ENCODE results near the gene FAM81B. TPM values are rescaled to one million over a fixed set of nuclear protein-coding genes. Genes with fewer than 3 reads are reported as not detected.

Gene FAM81B
- polyA plus RNA-seq, 2 of the 4 experiments (the other 2 are of a cell fraction), result 0.05 TPM; not detected in 1

DNA sequence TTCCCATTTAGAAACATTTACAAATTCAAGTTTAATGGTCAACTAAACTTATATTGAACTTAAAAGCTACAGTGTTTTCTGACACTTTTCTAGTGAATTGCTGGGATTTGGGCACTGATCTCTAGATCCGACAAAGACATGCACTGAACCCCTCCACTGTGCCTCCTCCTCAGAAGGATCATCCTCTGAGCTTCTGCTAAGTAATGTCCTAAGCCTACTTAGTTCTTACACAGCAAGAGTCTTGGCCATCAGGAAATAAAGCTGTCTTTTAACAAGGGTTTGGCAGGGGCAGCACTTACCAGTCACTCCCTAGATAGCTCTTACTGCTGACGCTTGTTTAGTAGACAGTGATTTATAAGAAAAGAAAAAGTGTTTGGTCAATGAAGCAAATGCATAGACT is 50.5 kb downstream of the FAM81B start:
- Histone ChIP-seq H3K27ac (no peak overlapping the region), H3K9me3 (no peaks in the 10 kb centered on the region), H3K4me3 (no peak overlapping the region), H3K4me1 (peaks cover 3% of the 10 kb centered on the region; the same call in 1 of the 3 replicates), H3K4me2 (no peak overlapping the region)
- TF ChIP-seq RAD21 (conservative IDR thresholded peaks at IDR 0.05 in 1 of 2, IDR thresholded peaks at IDR 0.05 in 1 of 2), result no peak
- DNase-seq (ENCODE audit: low read depth in 1 of 2, low spot score in 1 of 2) (no peak), FAIRE-seq (no peak), ATAC-seq (no peak)
- ChIA-PET CTCF (no interaction called here), POLR2A (no interaction called here)
- WGBS (ENCODE audit: missing lambda C conversion rate), result 60% methylated on average over 2 of the region's 2 CpGs

DNA sequence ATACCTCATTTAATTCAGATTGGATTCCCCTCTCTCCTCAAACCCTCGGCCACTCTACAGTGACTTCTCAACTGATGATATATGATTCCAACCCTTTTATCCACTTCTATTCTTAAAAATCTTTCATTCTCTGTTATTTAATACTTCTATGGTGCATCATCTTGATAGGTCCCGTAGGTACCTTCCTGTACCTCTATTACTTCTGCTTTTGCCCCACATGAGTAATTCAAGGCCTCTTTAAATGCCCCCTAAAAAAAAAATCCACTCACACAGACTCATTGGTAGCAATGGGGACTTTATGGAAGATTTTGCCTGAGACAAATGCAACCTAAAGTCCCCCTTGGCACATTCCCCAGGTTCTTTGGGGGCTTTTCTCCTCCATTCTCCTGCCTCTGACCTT is 54.3 kb downstream of the FAM81B start:
- DNase-seq (ENCODE audit: low read depth in 1 of 2, low spot score in 1 of 2), result no peak
- WGBS (ENCODE audit: missing lambda C conversion rate), result 26% methylated on average over 2 of the region's 2 CpGs
- ChIA-PET POLR2A (no interaction called here), CTCF (no interaction called here)
- Histone ChIP-seq H3K4me2 (no peak overlapping the region), H3K27ac (no peak overlapping the region), H3K4me1 (peaks cover 3% of the 10 kb centered on the region; the same call in 1 of the 3 replicates), H3K9me3 (no peaks in the 10 kb centered on the region), H3K4me3 (no peak overlapping the region)
- no peak for ATAC-seq
- TF ChIP-seq NFE2L2 (conservative IDR thresholded peaks at IDR 0.05; ENCODE audit: low read length) (no peak), ESRRA (IDR thresholded peaks at IDR 0.05; ENCODE audit: borderline replicate concordance, low read length) (no peak), POLR2AphosphoS2 (conservative IDR thresholded peaks at IDR 0.05; ENCODE audit: low read length) (no peak), PHF8 (IDR thresholded peaks at IDR 0.05; ENCODE audit: borderline replicate concordance, low read depth) (no peak)
- FAIRE-seq, result no peak

DNA sequence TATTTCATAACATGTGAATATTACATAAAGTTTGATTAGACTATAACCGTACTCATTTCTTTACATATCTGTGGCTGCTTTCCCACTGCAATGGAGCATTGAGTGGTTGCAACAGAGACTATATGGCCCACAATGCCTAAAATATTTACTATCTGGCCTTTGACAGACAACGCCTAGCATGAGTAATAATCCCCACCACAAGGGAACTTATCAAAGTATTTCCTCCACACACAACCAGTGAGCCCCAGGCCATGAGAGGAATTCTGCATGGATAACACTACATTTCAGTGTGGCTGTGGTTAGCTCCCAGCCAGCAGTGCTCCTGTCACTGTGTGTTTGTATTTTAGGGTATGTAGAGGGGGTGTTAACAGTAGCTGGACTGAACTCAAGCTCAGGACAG is 54.8 kb downstream of the FAM81B start:
- H3K4me2 ChIP-seq, result peak overlapping the region; percentile 21; the same call in 1 of the 3 replicates
- ATAC-seq (peak in 1 of 2 experiments; percentile 64; a peak in 3 of 6 replicates), DNase-seq (ENCODE audit: low read depth in 1 of 2, low spot score in 1 of 2) (no peak), FAIRE-seq (no peak)
- ChIA-PET CTCF (no interaction called here), POLR2A (no interaction called here)
- 60% methylated on average over 2 of the region's 2 CpGs for WGBS (ENCODE audit: missing lambda C conversion rate)
- no peaks in the 10 kb centered on the region for H3K9me3 ChIP-seq
- no peak overlapping the region for H3K27ac ChIP-seq
- TF ChIP-seq HOXB5 (CRISPR knock-in tag; IDR thresholded peaks at IDR 0.05) (no peak), TFCP2L1 (CRISPR knock-in tag; IDR thresholded peaks at IDR 0.05) (no peak), EHMT2 (IDR thresholded peaks at IDR 0.05; ENCODE audit: low read depth) (no peak), NPAS2 (CRISPR knock-in tag; IDR thresholded peaks at IDR 0.05; ENCODE audit: borderline replicate concordance) (no peak), SMC3 (IDR thresholded peaks at IDR 0.05) (no peak), ZNF302 (CRISPR knock-in tag; IDR thresholded peaks at IDR 0.05) (no peak), FOSB (CRISPR knock-in tag; IDR thresholded peaks at IDR 0.05) (no peak), HDAC2 (IDR thresholded peaks at IDR 0.05) (no peak)
- TF ChIP-seq, protein P1, sequence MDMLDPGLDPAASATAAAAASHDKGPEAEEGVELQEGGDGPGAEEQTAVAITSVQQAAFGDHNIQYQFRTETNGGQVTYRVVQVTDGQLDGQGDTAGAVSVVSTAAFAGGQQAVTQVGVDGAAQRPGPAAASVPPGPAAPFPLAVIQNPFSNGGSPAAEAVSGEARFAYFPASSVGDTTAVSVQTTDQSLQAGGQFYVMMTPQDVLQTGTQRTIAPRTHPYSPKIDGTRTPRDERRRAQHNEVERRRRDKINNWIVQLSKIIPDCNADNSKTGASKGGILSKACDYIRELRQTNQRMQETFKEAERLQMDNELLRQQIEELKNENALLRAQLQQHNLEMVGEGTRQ (IDR thresholded peaks at IDR 0.05), result no peak
- TF ChIP-seq, protein P2, sequence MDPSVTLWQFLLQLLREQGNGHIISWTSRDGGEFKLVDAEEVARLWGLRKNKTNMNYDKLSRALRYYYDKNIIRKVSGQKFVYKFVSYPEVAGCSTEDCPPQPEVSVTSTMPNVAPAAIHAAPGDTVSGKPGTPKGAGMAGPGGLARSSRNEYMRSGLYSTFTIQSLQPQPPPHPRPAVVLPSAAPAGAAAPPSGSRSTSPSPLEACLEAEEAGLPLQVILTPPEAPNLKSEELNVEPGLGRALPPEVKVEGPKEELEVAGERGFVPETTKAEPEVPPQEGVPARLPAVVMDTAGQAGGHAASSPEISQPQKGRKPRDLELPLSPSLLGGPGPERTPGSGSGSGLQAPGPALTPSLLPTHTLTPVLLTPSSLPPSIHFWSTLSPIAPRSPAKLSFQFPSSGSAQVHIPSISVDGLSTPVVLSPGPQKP (IDR thresholded peaks at IDR 0.05; ENCODE audit: low read depth, low read length), result no peak
- TF ChIP-seq, protein P3, sequence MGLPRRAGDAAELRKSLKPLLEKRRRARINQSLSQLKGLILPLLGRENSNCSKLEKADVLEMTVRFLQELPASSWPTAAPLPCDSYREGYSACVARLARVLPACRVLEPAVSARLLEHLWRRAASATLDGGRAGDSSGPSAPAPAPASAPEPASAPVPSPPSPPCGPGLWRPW (IDR thresholded peaks at IDR 0.05), result no peak
- peaks cover 3% of the 10 kb centered on the region; the same call in 1 of the 3 replicates for H3K4me1 ChIP-seq
- no peak overlapping the region for H3K4me3 ChIP-seq

DNA sequence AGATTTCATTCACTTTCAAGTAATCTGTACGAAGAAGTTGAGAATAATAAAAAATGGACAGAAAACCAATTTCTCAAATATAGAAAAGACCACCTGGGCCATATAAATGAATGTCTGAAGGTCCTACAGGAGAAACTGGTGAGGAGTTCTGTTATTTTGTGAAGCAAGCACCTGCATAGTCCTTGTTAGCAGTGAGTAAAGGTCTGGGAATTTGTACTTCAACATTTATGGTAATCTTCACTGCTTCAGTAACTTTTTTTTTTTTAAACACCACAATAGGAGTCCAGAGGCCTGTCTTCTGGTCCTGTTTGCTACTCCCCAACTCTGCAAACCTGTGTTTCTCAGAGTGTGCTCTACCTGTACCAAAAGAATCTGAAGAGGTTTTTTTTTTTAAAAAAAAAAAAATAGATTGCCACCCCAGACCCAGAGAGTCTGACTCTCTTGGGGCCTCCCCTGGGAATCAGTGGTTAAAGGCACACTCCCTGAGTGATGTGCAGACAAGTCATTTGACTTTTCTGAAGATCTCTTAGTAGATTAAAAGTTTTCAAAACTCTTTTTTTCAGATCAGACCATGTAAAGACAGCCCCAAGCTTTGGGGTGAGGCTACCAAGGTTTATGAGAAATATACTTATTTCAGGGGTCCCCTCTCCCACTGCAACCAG is 55.5 kb downstream of the FAM81B start:
- CTCF ChIA-PET, result no interaction called here
- 19% methylated on average over 1 of the region's 1 CpG for WGBS (ENCODE audit: missing lambda C conversion rate)
- POLR2A ChIA-PET, result no interaction called here
- TF ChIP-seq ZC3H11A (IDR thresholded peaks at IDR 0.05), result no peak
- TF ChIP-seq EHMT2 (IDR thresholded peaks at IDR 0.05; ENCODE audit: low read depth), result no peak
- TF ChIP-seq SREBF2 (IDR thresholded peaks at IDR 0.05), result no peak
- TF ChIP-seq NFE2L2 (conservative IDR thresholded peaks at IDR 0.05; ENCODE audit: low read length), result no peak
- TF ChIP-seq BHLHE40 (IDR thresholded peaks at IDR 0.05; ENCODE audit: low read depth, low read length), result no peak
- no peak for DNase-seq (ENCODE audit: low read depth in 1 of 2, low spot score in 1 of 2)
- no peak overlapping the region for H3K27ac ChIP-seq
- peaks cover 3% of the 10 kb centered on the region; the same call in 1 of the 3 replicates for H3K4me1 ChIP-seq
- peak in 1 of 2 experiments; percentile 33; a peak in 2 of 6 replicates for ATAC-seq
- no peak overlapping the region for H3K4me3 ChIP-seq
- FAIRE-seq, result no peak
- H3K4me2 ChIP-seq, result peak overlapping the region; percentile 21; the same call in 1 of the 3 replicates
- no peaks in the 10 kb centered on the region for H3K9me3 ChIP-seq
